Gastroesophageal sphincter (tissue), 4 donors: Measurements from ENCODE around the gene MPC1. TPM values are rescaled to one million over a fixed set of nuclear protein-coding genes. Genes with fewer than 3 reads are reported as not detected.
"Not testable (repeated sequence)": the region's sequence is repeated elsewhere in the genome, so short reads cannot be mapped to it uniquely, and the experiment has no call there.

ENCODE experiments used
- ATAC-seq: fragments of 150-250 bp; one replicate; pipeline ENCODE4 v1.9.1; 2016; ENCODE audit warnings: mild to moderate bottlenecking, moderate library complexity
- H3K27ac ChIP-seq, 4 donors: fragments of 200-600 bp; sonication (generic) in 3 of 4; 1 replicate in 3 of 4; 2 replicates in 1 of 4; pipeline ENCODE4 v1.5.1; 2016 to 2019
- H3K27me3 ChIP-seq: fragments of 200-600 bp; sonication (generic); one replicate; pipeline ENCODE4 v1.5.1; 2019
- H3K36me3 ChIP-seq, 2 donors: fragments of 200-600 bp; sonication (generic); one replicate each; pipeline ENCODE4 v1.5.1; 2019; ENCODE audit warnings: control low read depth in 1 of 2
- H3K4me1 ChIP-seq, 3 donors: fragments of 200-600 bp; sonication (generic); 1 replicate in 2 of 3; 2 replicates in 1 of 3; pipeline ENCODE4 v1.5.1; 2016 to 2019; ENCODE audit warnings: control low read depth in 2 of 3
- H3K4me3 ChIP-seq, 2 donors: fragments of 200-600 bp; sonication (generic); one replicate each; pipeline ENCODE4 v1.5.1; 2019; ENCODE audit warnings: mild to moderate bottlenecking in 1 of 2, moderate library complexity in 1 of 2
- H3K9me3 ChIP-seq, 3 donors: fragments of 200-600 bp; sonication (generic); one replicate each; pipeline ENCODE4 v1.5.1; 2017 to 2019; ENCODE audit warnings: control low read depth in 2 of 3
- CTCF ChIP-seq, 4 experiments: fragments of 200-600 bp in 2 of 4; fragments of 450-650 bp in 2 of 4; sonication (generic) in 1 of 4; IDR thresholded peaks; one replicate each; pipeline ENCODE4 v1.5.1; 2017 to 2019; ENCODE audit warnings: antibody characterized with exemption in 4 of 4, mild to moderate bottlenecking in 2 of 4, moderate library complexity in 2 of 4
- EP300 ChIP-seq: sonication (generic); formaldehyde crosslinking; IDR thresholded peaks from one replicate; pipeline ENCODE4 v1.6.1; 2017; ENCODE audit warnings: antibody characterized with exemption, mild to moderate bottlenecking
- POLR2A ChIP-seq, 2 donors: fragments of 450-650 bp; IDR thresholded peaks; one replicate each; pipeline ENCODE4 v1.6.1; 2017; ENCODE audit warnings: antibody characterized with exemption in 2 of 2, mild to moderate bottlenecking in 2 of 2, moderate library complexity in 1 of 2
- POLR2AphosphoS5 ChIP-seq: sonication (generic); formaldehyde crosslinking; IDR thresholded peaks from one replicate; pipeline ENCODE4 v1.6.1; 2017; ENCODE audit warnings: antibody characterized with exemption
- WGBS, 2 donors: methylation state at CpG; one replicate each; pipeline ENCODE4 v1.1.5; 2018; ENCODE audit warnings: low coverage in 1 of 2; 5-methylcytosine and 5-hydroxymethylcytosine counted together
- total RNA-seq, 4 donors: library from RNA; depleted of rRNA; stranded (reverse); fragments of >200 nt; gene quantifications; one replicate each; pipeline ENCODE4 v1.1.0, GENCODE V29; 2016

MPC1 gene
- total RNA-seq, 4 donors from 2014 or later = 57.9 to 93.2 (median 72.8) TPM

GRCh38 chr6:166348305-166348949 is 34.3 kb downstream of the MPC1 start:
- no peak overlapping the region for H3K27ac ChIP-seq
- no peak overlapping the region for H3K4me3 ChIP-seq
- WGBS, 2 donors = 85 to 88% methylated on average over 5 to 6 of the region's 6 CpGs
- no peaks in the 10 kb centered on the region for H3K36me3 ChIP-seq
- H3K9me3 ChIP-seq = no peaks in the 10 kb centered on the region
- H3K4me1 ChIP-seq = peaks cover 0 to 6% (median 0%) of the 10 kb centered on the region in 3 donors
- no peak for ATAC-seq
- no peak for TF ChIP-seq POLR2AphosphoS5
- no peak for TF ChIP-seq CTCF (IDR thresholded peaks at IDR 0.05)
- no peak for TF ChIP-seq EP300
- TF ChIP-seq POLR2A (IDR thresholded peaks at IDR 0.05) = no peak
- no peaks in the 10 kb centered on the region for H3K27me3 ChIP-seq

GRCh38 chr6:166346965-166347364 is 35.8 kb downstream of the MPC1 start:
- H3K4me3 ChIP-seq = no peak overlapping the region
- no peaks in the 10 kb centered on the region for H3K36me3 ChIP-seq
- H3K9me3 ChIP-seq = no peaks in the 10 kb centered on the region
- no peaks in the 10 kb centered on the region for H3K27me3 ChIP-seq
- TF ChIP-seq CTCF (IDR thresholded peaks at IDR 0.05) (no peak), POLR2AphosphoS5 (no peak), POLR2A (IDR thresholded peaks at IDR 0.05) (no peak), EP300 (no peak)
- H3K27ac ChIP-seq = no peak overlapping the region
- ATAC-seq = no peak
- peaks cover 0 to 12% (median 0%) of the 10 kb centered on the region in 3 donors for H3K4me1 ChIP-seq

- no peak overlapping the region for H3K27ac ChIP-seq
- TF ChIP-seq CTCF (IDR thresholded peaks at IDR 0.05) (no peak), POLR2AphosphoS5 (no peak), EP300 (no peak), POLR2A (IDR thresholded peaks at IDR 0.05) (no peak)
- no peak overlapping the region for H3K4me3 ChIP-seq
- H3K9me3 ChIP-seq = no peaks in the 10 kb centered on the region
- peaks cover 0 to 13% (median 1%) of the 10 kb centered on the region in 3 donors for H3K4me1 ChIP-seq
- no peaks in the 10 kb centered on the region for H3K27me3 ChIP-seq
- H3K36me3 ChIP-seq = no peaks in the 10 kb centered on the region
- no peak for ATAC-seq
- 81 to 94% methylated on average over 2 of the region's 3 CpGs for WGBS, 2 donors
Measured at GRCh38 chr6:166346449-166346848, 36.3 kb downstream of the MPC1 start.

DNA sequence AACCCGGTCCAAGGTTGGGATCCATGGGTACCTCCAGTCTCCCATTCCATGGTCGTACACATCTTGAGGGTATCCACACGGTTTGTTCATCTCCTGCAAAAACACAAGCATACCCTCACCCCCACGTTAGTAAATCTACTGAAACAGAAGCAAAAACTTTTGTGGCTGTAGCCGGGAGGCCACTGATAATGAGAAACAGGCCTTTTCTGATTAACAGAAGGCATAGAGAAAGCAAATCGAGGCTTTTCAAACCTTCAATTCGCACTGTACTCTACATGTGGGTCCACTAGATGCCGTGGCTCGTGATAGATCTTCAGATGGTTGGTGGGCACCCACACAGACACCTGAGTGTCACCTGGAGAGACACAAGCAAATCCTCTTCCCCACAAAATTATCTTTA is 37.1 kb downstream of the MPC1 start:
- not testable (repeated sequence) for H3K27ac ChIP-seq, H3K36me3 ChIP-seq, ATAC-seq, H3K9me3 ChIP-seq, H3K27me3 ChIP-seq, H3K4me3 ChIP-seq
- H3K4me1 ChIP-seq = peaks cover 0 to 21% (median 6%) of the 10 kb centered on the region in 3 donors
- 53 to 76% methylated on average over 3 to 9 of the region's 9 CpGs for WGBS, 2 donors

DNA sequence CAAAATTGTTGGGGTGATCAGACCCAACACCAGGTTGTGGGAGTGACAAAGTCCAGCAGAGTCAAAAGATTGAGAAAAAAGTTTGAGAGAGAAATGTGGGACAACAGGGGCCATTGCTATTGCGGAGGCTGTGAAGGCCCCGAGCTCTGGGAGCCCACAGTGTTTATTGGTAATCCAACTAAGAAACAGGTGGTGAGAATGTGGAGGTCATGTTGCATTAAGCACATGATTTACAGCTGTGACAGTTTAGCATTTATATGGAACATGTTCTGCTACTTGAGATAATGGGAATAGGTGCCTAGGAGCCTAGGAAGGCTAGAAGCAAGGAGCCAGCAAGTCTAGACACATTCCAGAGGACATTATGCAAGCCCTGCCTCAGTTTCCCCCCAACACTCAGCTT is 37.8 kb downstream of the MPC1 start:
- WGBS, 2 donors = 86 to 89% methylated on average over 2 of the region's 2 CpGs
- not testable (repeated sequence) for H3K27ac ChIP-seq, H3K4me3 ChIP-seq, ATAC-seq, H3K36me3 ChIP-seq, H3K27me3 ChIP-seq, H3K9me3 ChIP-seq
- H3K4me1 ChIP-seq = peaks cover 0 to 28% (median 14%) of the 10 kb centered on the region in 3 donors

DNA sequence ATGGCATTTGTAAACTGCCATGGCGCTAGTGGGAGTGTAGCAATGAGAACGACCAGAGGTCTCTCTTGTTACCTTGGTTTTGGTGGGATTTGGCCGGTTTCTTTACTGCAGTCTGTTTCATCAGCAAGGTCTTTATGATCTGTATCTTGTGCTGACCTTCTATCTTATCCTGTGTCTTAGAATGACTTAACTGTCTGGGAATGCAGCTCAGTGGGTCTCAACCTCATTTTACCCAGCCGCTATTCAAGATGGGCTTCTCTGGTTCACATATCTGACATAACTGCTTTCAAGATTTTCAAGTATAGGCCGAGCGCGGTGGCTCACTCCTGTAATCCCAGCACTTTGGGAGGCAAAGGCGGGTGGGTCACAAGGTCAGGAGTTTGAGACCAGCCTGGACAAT is 38.5 kb downstream of the MPC1 start:
- H3K27me3 ChIP-seq = no peaks in the 10 kb centered on the region
- 70 to 95% methylated on average over 2 to 7 of the region's 8 CpGs for WGBS, 2 donors
- H3K4me1 ChIP-seq = peaks cover 0 to 35% (median 19%) of the 10 kb centered on the region in 3 donors
- TF ChIP-seq CTCF (IDR thresholded peaks at IDR 0.05) (no peak), EP300 (no peak), POLR2AphosphoS5 (no peak), POLR2A (IDR thresholded peaks at IDR 0.05) (no peak)
- H3K9me3 ChIP-seq = no peaks in the 10 kb centered on the region
- no peak for ATAC-seq
- H3K27ac ChIP-seq = no peak overlapping the region
- no peaks in the 10 kb centered on the region for H3K36me3 ChIP-seq
- H3K4me3 ChIP-seq = no peak overlapping the region
